GM12801 (cell line): ENCODE data around the gene NEDD4L.

Experiments
- CTCF ChIP-seq: IDR thresholded peaks from one replicate; pipeline ENCODE4 v1.5.1; 2011; ENCODE audit warnings: control low read depth; ENCODE audit not compliant: insufficient read length; ENCODE audit errors: extremely low read depth

NEDD4L gene

GRCh38 chr18:58232668-58233067 lies 188.6 kb downstream of the NEDD4L start:
- no peak for TF ChIP-seq CTCF

- no peak for TF ChIP-seq CTCF
Measured at GRCh38 chr18:58234359-58234741, 190.3 kb downstream of the NEDD4L start.

- TF ChIP-seq CTCF: no peak
Measured at GRCh38 chr18:58235001-58235436, 191.0 kb downstream of the NEDD4L start.

GRCh38 chr18:58239879-58240278 lies 195.9 kb downstream of the NEDD4L start:
- no peak for TF ChIP-seq CTCF

- no peak for TF ChIP-seq CTCF
Measured at GRCh38 chr18:58241026-58241679, 197.1 kb downstream of the NEDD4L start.

GRCh38 chr18:58241877-58242276 lies 197.9 kb downstream of the NEDD4L start:
- no peak for TF ChIP-seq CTCF

- no peak for TF ChIP-seq CTCF
Measured at GRCh38 chr18:58242435-58242834, 198.4 kb downstream of the NEDD4L start.
